Type B pancreatic cell (in vitro differentiated cells): ENCODE data around the gene RASL10B. TPM values are rescaled to one million over a fixed set of nuclear protein-coding genes. Genes with fewer than 3 reads are reported as not detected.

Source experiments
- DNase-seq: peaks from one replicate; pipeline ENCODE4 v3.0.0; 2021; ENCODE audit warnings: mixed read lengths; ENCODE audit not compliant: unreplicated experiment; ENCODE audit errors: extremely low spot score
- H3K27ac Mint-ChIP-seq: 2 replicates; pipeline ENCODE4 v1.8.0; 2021; ENCODE audit warnings: mild to moderate bottlenecking, mixed read lengths
- H3K27me3 Mint-ChIP-seq: 2 replicates; pipeline ENCODE4 v1.8.0; 2021; ENCODE audit warnings: mixed read lengths
- H3K36me3 Mint-ChIP-seq: 2 replicates; pipeline ENCODE4 v1.8.0; 2021; ENCODE audit warnings: mixed read lengths
- H3K4me1 Mint-ChIP-seq: one replicate; pipeline ENCODE4 v1.8.0; 2021; ENCODE audit warnings: mixed read lengths; ENCODE audit not compliant: unreplicated experiment
- H3K4me3 Mint-ChIP-seq: 2 replicates; pipeline ENCODE4 v1.8.0; 2021; ENCODE audit warnings: mild to moderate bottlenecking, mixed read lengths
- H3K9me3 Mint-ChIP-seq: 2 replicates; pipeline ENCODE4 v1.8.0; 2021; ENCODE audit warnings: mixed read lengths
- CTCF ChIP-seq: fragments of 200-600 bp; sonication (generic); conservative IDR thresholded peaks from 2 replicates; pipeline ENCODE4 v1.5.0; 2021; ENCODE audit warnings: antibody characterized with exemption, mild to moderate bottlenecking
- long read RNA-seq: library from polyadenylated mRNA; unstranded; transcript quantifications from one replicate; pipeline ENCODE4 v2.0.0, GENCODE V29; 2020
- total RNA-seq: library from RNA; stranded (reverse); gene quantifications from 2 replicates; pipeline ENCODE4 v1.2.1, GENCODE V29; 2021; ENCODE audit warnings: low replicate concordance

RASL10B gene, protein sequence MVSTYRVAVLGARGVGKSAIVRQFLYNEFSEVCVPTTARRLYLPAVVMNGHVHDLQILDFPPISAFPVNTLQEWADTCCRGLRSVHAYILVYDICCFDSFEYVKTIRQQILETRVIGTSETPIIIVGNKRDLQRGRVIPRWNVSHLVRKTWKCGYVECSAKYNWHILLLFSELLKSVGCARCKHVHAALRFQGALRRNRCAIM
- 6.4 and 29.4 TPM in 2 replicates for total RNA-seq
- long read RNA-seq, partial matches to known transcripts, result 0 of 3 reads
- long read RNA-seq, other reads (novel, unspliced or antisense), result 3 of 3 reads

DNA sequence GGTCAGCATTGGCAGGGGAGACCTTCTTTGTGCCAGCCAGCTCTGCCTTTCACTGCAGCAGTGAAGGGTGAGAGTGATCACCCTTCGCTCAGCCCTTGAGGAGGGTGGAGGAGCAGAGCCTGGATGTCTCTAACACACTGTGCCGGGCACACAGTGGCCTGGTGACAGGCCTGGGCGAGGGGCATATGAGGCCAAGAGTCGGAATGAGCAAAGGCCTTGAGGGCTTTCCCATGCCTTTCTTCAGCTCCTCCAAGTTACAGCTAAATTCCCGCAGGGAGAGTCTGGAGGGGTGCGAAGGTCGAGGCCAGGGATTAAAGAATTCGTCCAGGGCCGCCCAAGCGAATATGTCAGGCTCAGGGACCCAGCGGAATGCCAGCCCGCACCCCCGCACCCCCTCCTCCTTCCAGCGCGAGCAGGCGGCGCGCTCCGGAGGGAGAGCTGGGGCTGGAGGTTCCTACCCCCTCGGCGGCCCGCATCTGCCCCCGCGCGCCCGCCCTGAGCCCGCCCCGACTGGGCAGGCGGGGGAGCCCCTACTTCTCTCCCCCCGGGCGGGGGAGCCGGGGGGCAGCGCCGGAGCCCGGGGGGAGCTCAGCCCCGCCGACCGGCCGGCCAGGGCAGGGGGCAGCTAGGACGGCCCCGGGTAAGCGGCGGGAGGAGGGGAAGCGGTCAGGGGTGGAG lies at the start of gene RASL10B:
RASL10B (plus strand) TSS at position 401 of the 678 bp plus-strand sequence. CDS start 3,546 bp downstream, outside the sequence.
- no peaks in the 10 kb centered on the region for H3K36me3 Mint-ChIP-seq
- TF ChIP-seq CTCF, result no peak
- H3K4me1 Mint-ChIP-seq, result peaks cover 41% of the 10 kb centered on the region
- no peaks in the 10 kb centered on the region for H3K9me3 Mint-ChIP-seq
- H3K4me3 Mint-ChIP-seq, result peak within 1 kb of the TSS; percentile 92
- peaks cover 10% of the 10 kb centered on the region for H3K27me3 Mint-ChIP-seq
- peak; percentile 79 for DNase-seq
- H3K27ac Mint-ChIP-seq, result no peak within 1 kb of the TSS

- TF ChIP-seq CTCF, result no peak
- H3K27me3 Mint-ChIP-seq, result no peaks in the 10 kb centered on the region
- H3K4me1 Mint-ChIP-seq, result no peaks in the 10 kb centered on the region
- no peak overlapping the region for H3K4me3 Mint-ChIP-seq
- H3K9me3 Mint-ChIP-seq, result no peaks in the 10 kb centered on the region
- no peak overlapping the region for H3K27ac Mint-ChIP-seq
- DNase-seq, result no peak
- peaks cover 33% of the 10 kb centered on the region for H3K36me3 Mint-ChIP-seq
These were observed 47.8 kb upstream of the RASL10B start for GRCh38 chr17:35683591-35683990.

- Mint-ChIP-seq H3K36me3 (peaks cover 27% of the 10 kb centered on the region), H3K27me3 (no peaks in the 10 kb centered on the region), H3K27ac (no peak overlapping the region), H3K9me3 (no peaks in the 10 kb centered on the region), H3K4me1 (no peaks in the 10 kb centered on the region), H3K4me3 (no peak overlapping the region)
- DNase-seq, result no peak
- TF ChIP-seq CTCF, result no peak
These were observed 47.2 kb upstream of the RASL10B start for GRCh38 chr17:35684055-35684802.

- Mint-ChIP-seq H3K36me3 (peaks cover 29% of the 10 kb centered on the region), H3K27ac (no peak overlapping the region), H3K4me3 (no peak overlapping the region), H3K9me3 (no peaks in the 10 kb centered on the region), H3K4me1 (no peaks in the 10 kb centered on the region), H3K27me3 (no peaks in the 10 kb centered on the region)
- TF ChIP-seq CTCF, result no peak
- no peak for DNase-seq
These were observed 38.8 kb upstream of the RASL10B start for GRCh38 chr17:35692512-35693210.

GRCh38 chr17:35693662-35694061 lies 37.8 kb upstream of the RASL10B start:
- Mint-ChIP-seq H3K27ac (no peak overlapping the region), H3K36me3 (peaks cover 25% of the 10 kb centered on the region), H3K9me3 (no peaks in the 10 kb centered on the region), H3K4me3 (no peak overlapping the region), H3K4me1 (no peaks in the 10 kb centered on the region), H3K27me3 (no peaks in the 10 kb centered on the region)
- DNase-seq, result no peak
- no peak for TF ChIP-seq CTCF
